Activated T-cell treated with anti-CD3 and anti-CD28 coated beads, Interleukin-2, amount 50 U/mL, for 48 hours (primary cell): ENCODE measurements around the gene NR1D1.
"Not testable (repeated sequence)": the region's sequence is repeated elsewhere in the genome, so short reads cannot be mapped to it uniquely, and the experiment has no call there.

Experiments used
- DNase-seq, 2 experiments: peaks; one replicate each; pipeline ENCODE4 v3.0.0-alpha.2; 2020

NR1D1 gene

GRCh38 chr17:40100419-40100668 is at the start of gene NR1D1:
TSS of gene NR1D1 (minus strand) at chr17:40100589. CDS start at chr17:40100094, 495 bp downstream.
- no peak for DNase-seq

DNA sequence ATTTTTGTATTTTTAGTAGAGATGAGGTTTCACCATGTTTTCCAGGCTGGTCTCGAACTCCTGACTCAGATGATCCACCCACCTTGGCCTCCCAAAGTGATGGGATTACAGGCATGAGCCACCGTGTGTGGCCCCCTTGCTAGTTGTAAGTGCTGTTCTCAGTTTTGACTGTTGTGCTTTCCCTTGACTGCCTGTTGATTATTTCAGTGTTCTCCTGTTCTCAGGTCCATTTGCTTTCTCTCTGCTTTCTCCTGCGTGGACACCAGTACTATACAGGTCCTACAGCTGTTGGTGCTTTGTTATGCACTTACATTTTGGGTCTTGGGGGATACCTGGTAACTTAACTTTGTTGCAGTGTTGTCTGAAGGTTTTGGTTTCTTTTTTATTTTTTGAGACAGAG is 48.1 kb upstream of the NR1D1 start:
- no peak for DNase-seq

GRCh38 chr17:40145476-40145875 is 45.1 kb upstream of the NR1D1 start:
- no peak for DNase-seq

GRCh38 chr17:40143166-40143565 is 42.8 kb upstream of the NR1D1 start:
- DNase-seq = not testable (repeated sequence)

DNA sequence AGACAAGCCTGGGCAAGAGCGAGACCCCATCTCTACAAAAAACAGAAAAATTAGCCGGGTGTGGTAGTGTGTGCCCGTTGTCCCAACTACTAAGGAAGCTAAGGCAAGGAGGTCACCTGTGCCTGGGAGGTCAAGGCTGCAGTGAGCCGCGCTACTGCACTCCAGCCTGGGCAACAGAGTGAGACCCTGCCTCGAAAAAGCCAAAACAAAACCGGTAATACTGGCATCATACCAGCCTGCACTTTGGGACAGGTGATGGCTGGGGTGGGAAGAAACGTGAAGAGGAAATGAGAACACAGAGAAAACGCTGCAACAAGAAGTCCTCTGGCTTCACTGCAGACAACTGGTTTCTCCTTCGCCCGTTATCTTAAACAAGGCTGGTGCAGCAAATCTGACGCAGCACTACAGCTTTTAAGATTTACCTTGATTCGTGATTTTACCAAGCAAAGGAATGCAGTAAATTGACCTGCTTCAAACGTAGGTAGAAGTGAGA is 39.2 kb upstream of the NR1D1 start:
- no peak for DNase-seq

GRCh38 chr17:40135817-40136216 is 35.4 kb upstream of the NR1D1 start:
- DNase-seq = no peak

- DNase-seq = no peak
Measured at GRCh38 chr17:40134184-40134583, 33.8 kb upstream of the NR1D1 start.

GRCh38 chr17:40130352-40131042 is 30.1 kb upstream of the NR1D1 start:
- no peak for DNase-seq

- DNase-seq = no peak
Measured at GRCh38 chr17:40129498-40129897, 29.1 kb upstream of the NR1D1 start.

DNA sequence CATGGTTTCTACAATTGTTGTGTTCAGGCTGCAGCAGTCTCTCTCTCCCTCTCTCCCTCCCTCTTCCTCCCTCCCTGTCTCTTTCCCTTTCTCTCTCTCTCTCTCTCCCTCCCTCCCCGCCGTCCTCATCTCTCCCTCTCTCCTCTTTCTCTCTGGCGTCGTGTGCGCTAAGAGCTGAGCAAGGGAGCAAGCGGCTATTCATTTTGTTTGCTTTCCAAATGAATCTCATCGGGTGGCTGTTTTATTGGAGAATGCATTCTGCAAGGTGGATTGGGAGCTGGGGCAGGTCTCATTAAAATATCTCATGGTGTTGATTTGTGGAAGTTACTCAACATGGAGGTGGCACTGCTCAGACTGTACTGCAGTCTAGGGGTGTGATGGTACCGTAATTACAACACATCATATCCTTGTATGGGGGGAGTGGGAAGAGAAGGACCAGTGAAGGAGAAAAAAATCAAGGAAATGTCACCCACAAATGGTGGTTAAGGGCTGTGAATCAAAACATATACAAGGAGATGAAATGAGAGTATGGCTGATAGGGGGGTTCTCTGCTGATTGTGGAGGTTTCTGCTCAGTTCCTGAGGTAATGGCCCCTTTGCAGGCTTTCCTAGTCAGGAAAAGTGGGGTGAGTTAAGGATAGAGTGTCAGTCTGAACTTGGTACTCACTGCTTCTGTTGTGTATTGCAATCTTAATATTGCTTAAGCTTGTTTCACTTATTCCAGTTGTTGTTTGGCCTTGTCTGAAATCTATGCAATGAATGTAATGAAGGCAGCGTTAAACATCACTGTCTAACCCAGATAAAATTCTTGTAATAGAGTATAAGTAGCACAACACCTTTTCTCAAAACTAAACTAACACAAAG is 24.1 kb upstream of the NR1D1 start:
- no peak for DNase-seq

DNA sequence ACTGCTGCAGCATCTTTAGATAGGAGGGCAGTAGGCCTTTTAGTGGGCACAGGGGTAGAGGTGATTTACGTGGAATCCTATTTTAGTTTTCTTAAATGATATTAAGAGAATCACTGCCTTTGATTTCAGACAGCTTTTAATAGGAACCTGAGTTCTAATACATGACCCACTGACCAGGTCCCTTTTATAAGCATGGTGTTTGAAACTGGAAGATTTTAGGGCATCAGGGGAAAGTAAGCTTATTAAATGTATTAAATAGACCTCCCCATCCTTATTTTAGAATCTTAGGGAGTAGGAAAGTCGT is 23.4 kb upstream of the NR1D1 start:
- no peak for DNase-seq

- peak; percentile 75 to 76 for DNase-seq
Measured at GRCh38 chr17:40122999-40123810, 22.8 kb upstream of the NR1D1 start.

- DNase-seq = peak; percentile 39 to 65
Measured at GRCh38 chr17:40122136-40122998, 22.0 kb upstream of the NR1D1 start.

DNA sequence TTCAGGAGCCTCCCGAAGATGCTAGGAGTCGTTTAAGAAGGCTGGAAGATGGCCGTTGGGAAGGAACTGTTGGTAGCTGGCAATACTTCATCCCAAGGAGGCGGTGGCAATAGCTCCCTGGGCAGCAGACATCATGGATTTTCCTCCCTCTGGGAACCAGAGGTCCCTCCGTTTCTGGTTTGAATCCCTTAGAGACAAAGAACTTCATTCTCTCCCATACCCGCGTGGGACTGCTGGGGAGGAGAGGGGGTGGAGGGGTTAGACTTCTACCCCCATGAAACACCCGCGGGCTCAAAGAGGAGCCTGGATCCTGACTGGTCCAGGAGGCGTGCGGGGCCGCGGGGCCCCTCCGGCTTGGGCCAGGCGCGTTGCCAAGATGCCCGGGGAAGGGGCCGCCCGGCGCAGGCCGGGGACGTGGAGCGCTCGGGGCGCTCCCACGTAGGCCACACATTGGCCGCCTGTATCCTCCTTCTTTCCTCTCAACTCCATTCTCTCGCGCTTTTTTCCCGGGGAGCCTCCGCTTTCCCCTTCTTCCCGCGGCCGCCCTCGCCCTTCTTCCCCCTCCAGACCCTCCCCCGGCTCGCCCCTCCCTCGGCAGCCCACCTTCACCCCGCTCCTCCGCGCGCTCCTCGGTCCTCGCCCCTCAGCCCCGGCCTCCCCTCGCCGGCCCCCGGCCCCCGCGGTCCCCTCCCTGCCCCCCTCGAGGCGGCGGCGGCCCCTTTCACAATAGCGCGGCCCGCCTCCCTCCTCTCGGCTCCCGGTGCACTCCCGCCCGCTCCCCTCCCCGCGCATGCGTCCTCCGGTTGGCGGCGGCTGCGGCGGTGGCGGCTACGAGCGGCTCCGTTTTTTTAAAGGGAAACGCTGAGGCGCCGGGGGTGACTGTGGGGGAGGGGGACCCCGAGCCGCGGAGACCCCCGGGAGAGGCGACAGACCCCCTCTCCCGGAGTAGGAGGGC is 21.1 kb upstream of the NR1D1 start, which contains the start of gene MSL1:
Gene MSL1, plus strand, starts transcription at position 791 of the 955 bp plus-strand sequence. CDS start 642 bp downstream, outside the sequence.
- DNase-seq = peak; percentile 88 to 90

DNA sequence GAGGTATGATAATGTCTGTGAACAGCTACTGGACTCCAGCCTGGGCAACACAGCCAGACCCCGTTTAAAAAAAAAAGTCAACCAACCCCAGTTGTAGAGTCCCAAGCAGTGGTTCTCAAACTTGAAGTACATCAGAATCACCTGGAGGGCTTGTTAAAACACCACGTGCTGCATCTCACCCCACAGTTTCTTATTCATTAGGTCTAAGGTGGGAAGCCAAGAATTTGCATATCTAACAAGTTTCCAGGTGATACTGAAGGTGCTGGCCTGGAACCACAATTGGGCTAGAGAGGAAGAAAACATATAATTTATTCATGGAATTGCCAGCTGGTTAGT is 14.7 kb upstream of the NR1D1 start:
- DNase-seq = no peak

GRCh38 chr17:40113907-40114245 is 13.5 kb upstream of the NR1D1 start:
- DNase-seq = no peak

- peak; percentile 95 to 97 for DNase-seq
Measured at GRCh38 chr17:40113110-40113906, 12.9 kb upstream of the NR1D1 start.

DNA sequence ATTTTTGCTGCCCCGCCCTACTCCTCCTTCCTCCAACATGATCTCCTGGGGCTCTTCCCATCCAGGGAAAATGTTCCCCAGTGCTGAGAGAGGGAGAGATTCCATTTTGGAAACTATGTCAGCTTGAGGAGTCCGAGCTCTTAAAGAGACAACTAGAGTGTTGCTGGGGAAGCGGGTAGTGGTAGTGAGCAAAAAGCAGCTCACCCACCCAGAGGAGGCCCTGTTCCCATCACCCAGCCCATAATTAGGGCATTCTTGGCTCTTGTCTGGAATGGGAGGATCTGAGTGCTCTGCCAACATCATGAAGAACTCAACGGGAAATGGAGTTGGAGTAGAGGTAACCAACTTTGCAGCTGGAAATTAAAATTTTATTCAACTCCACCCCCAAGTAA is 12.3 kb upstream of the NR1D1 start:
- DNase-seq = no peak

DNA sequence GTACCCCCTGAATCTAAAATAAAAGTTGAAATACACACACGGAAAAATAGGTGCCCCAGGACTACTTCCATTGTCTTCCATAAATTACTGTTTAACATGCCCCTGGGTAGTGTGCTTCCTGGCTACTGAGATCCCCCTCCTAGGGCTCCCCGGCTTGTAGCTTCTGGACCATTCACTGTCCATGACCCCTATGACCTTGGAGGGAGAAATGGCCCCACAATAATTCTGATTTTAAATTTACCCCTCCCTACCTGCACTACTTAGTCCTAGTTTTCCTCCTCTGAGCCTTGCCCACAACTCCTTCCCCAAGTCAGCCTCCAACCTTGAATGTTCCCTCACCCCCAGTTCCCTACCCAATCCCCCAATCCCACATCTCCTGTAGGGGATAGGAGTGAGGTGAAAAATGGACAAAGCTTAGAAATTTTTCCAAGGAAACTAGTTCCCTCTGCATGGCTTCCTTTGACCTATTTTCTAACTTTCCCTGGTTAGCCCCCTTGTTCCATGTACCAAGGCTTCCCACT is 11.9 kb upstream of the NR1D1 start:
- DNase-seq = no peak
